Keratinocyte (primary cell): ENCODE measurements around the gene RENBP. TPM values are rescaled to one million over a fixed set of nuclear protein-coding genes. Genes with fewer than 3 reads are reported as not detected.
"Not testable (repeated sequence)": the region's sequence is repeated elsewhere in the genome, so short reads cannot be mapped to it uniquely, and the experiment has no call there.

Source experiments
- DNase-seq: peaks from one replicate; pipeline ENCODE4 v3.0.0-alpha.2; 2011; ENCODE audit warnings: low read depth, missing footprints, low spot score
- FAIRE-seq: peaks from 2 replicates; lab custom pipeline; 2011; peaks lifted over from hg19 to GRCh38; lab: Jason Lieb, UNC
- H2AFZ ChIP-seq: 2 replicates; pipeline ENCODE4 v1.6.0; 2012; ENCODE audit warnings: low read length, control low read depth, inconsistent platforms; ENCODE audit not compliant: control insufficient read depth
- H3K27ac ChIP-seq: 2 replicates; pipeline ENCODE4 v1.5.1; 2011; ENCODE audit warnings: low read length; ENCODE audit not compliant: control insufficient read depth, insufficient read depth
- H3K27me3 ChIP-seq: 3 replicates; pipeline ENCODE4 v1.6.0; 2011; ENCODE audit warnings: low read length; ENCODE audit not compliant: control insufficient read depth, insufficient read depth; ENCODE audit errors: extremely low read depth
- H3K36me3 ChIP-seq, 2 experiments: 2 replicates in 1 of 2; 3 replicates in 1 of 2; pipeline ENCODE4 v1.5.1; 2011; ENCODE audit warnings: low read length in 2 of 2, mild to moderate bottlenecking in 1 of 2; ENCODE audit not compliant: control insufficient read depth in 2 of 2, insufficient read depth in 2 of 2; ENCODE audit errors: extremely low read depth in 1 of 2
- H3K4me1 ChIP-seq: 3 replicates; pipeline ENCODE4 v1.5.1; 2011; ENCODE audit warnings: low read length; ENCODE audit not compliant: control insufficient read depth, insufficient read depth; ENCODE audit errors: extremely low read depth
- H3K4me2 ChIP-seq: 3 replicates; pipeline ENCODE4 v1.6.0; 2011; ENCODE audit warnings: low read depth, low read length; ENCODE audit not compliant: control insufficient read depth, insufficient read depth; ENCODE audit errors: extremely low read depth
- H3K4me3 ChIP-seq, 3 experiments: fragments of 200-600 bp in 1 of 3; sonication (generic) in 1 of 3; 2 replicates in 2 of 3; 3 replicates in 1 of 3; pipeline ENCODE4 v1.5.1; 2011 to 2016; ENCODE audit warnings: low read length in 3 of 3, mild to moderate bottlenecking in 3 of 3, control low read depth in 2 of 3, inconsistent platforms in 1 of 3, low read depth in 1 of 3, mixed read lengths in 1 of 3, mixed run types in 1 of 3, moderate library complexity in 1 of 3; ENCODE audit not compliant: control insufficient read depth in 2 of 3, insufficient read depth in 2 of 3; ENCODE audit errors: extremely low read depth in 1 of 3
- H3K79me2 ChIP-seq: 2 replicates; pipeline ENCODE4 v1.6.0; 2012; ENCODE audit warnings: low read length; ENCODE audit not compliant: control insufficient read depth, insufficient read depth
- H3K9ac ChIP-seq: 3 replicates; pipeline ENCODE4 v1.6.0; 2011; ENCODE audit warnings: low read length; ENCODE audit not compliant: control insufficient read depth, insufficient read depth; ENCODE audit errors: extremely low read depth
- H3K9me1 ChIP-seq: 3 replicates; pipeline ENCODE4 v1.6.0; 2011; ENCODE audit warnings: low read length; ENCODE audit not compliant: control insufficient read depth, insufficient read depth; ENCODE audit errors: extremely low read depth
- H3K9me3 ChIP-seq: 2 replicates; pipeline ENCODE4 v1.5.1; 2012; ENCODE audit warnings: low read depth, low read length; ENCODE audit not compliant: control insufficient read depth
- H4K20me1 ChIP-seq: 3 replicates; pipeline ENCODE4 v1.6.0; 2011; ENCODE audit warnings: low read length; ENCODE audit not compliant: control insufficient read depth, insufficient read depth; ENCODE audit errors: extremely low read depth
- CTCF ChIP-seq, 3 experiments: IDR thresholded peaks in 1 of 3; conservative IDR thresholded peaks in 1 of 3; optimal IDR thresholded peaks in 1 of 3; 2 replicates in 2 of 3; 3 replicates in 1 of 3; pipeline versions ENCODE3 to v1.5.1; 2011; ENCODE audit warnings: low read length in 3 of 3, mild to moderate bottlenecking in 3 of 3, moderate library complexity in 2 of 3, control low read depth in 1 of 3, inconsistent platforms in 1 of 3; ENCODE audit not compliant: insufficient read depth in 2 of 3; ENCODE audit errors: extremely low read depth in 1 of 3
- EZH2 ChIP-seq: IDR thresholded peaks from one replicate; pipeline ENCODE4 v1.6.1; 2012; ENCODE audit warnings: inconsistent platforms, mild to moderate bottlenecking, low read length, moderate library complexity
- dilution Hi-C: fragments of 300-500 bp; cut with MboI; formaldehyde crosslinking; loops from one replicate; pipeline ENCODE4 v1.7.0; 2020; ENCODE audit warnings: low sequenced_read_pairs; ENCODE audit not compliant: extremely low pct_ligation_motif_present
- polyA plus RNA-seq, 5 experiments: library from polyadenylated mRNA; depleted of rRNA in 3 of 5; stranded (reverse) in 3 of 5; stranded (forward) in 1 of 5; unstranded in 1 of 5; fragments of >200 nt; gene quantifications; 1 replicate in 1 of 5; 2 replicates in 3 of 5; 3 replicates in 1 of 5; pipeline versions ENCODE4 v1.2.1 to v1.2.3, GENCODE V29; 2011 to 2012; ENCODE audit warnings: missing spikeins in 2 of 5, low read depth in 1 of 5, low replicate concordance in 1 of 5

Gene RENBP
- polyA plus RNA-seq, 1 donor (not counting 4 experiments of a cell fraction or from before 2014, with no cell fraction given), result 0.16 TPM

GRCh38 chrX:153981771-153982533, 37.5 kb upstream of the RENBP start:
- Histone ChIP-seq H3K36me3 (no peaks in the 10 kb centered on the region), H3K9me3 (no peaks in the 10 kb centered on the region), H4K20me1 (no peaks in the 10 kb centered on the region), H3K4me1 (peaks cover 4% of the 10 kb centered on the region), H3K4me2 (no peak overlapping the region), H3K27ac (no peak overlapping the region), H3K4me3 (no peak overlapping the region), H3K9me1 (no peaks in the 10 kb centered on the region), H3K79me2 (no peaks in the 10 kb centered on the region), H2AFZ (no peak overlapping the region), H3K27me3 (peaks cover 3% of the 10 kb centered on the region), H3K9ac (no peak overlapping the region)
- TF ChIP-seq EZH2, result no peak
- TF ChIP-seq CTCF (optimal IDR thresholded peaks at IDR 0.05 in 1 of 3, IDR thresholded peaks at IDR 0.05 in 1 of 3, conservative IDR thresholded peaks at IDR 0.05 in 1 of 3; ENCODE audit: extremely low read depth in 1 of 3, insufficient read depth in 2 of 3, low read length in 3 of 3), result no peak
- no peak for DNase-seq
- no peak for FAIRE-seq
- dilution Hi-C loops, result no loop called here

- Histone ChIP-seq H3K36me3 (no peaks in the 10 kb centered on the region), H3K4me1 (peaks cover 4% of the 10 kb centered on the region), H3K9me3 (no peaks in the 10 kb centered on the region), H2AFZ (no peak overlapping the region), H3K4me2 (no peak overlapping the region), H3K9ac (no peak overlapping the region), H3K4me3 (no peak overlapping the region), H4K20me1 (no peaks in the 10 kb centered on the region), H3K27ac (no peak overlapping the region), H3K79me2 (no peaks in the 10 kb centered on the region), H3K9me1 (no peaks in the 10 kb centered on the region), H3K27me3 (peaks cover 3% of the 10 kb centered on the region)
- dilution Hi-C loops, result no loop called here
- TF ChIP-seq CTCF (optimal IDR thresholded peaks at IDR 0.05 in 1 of 3, IDR thresholded peaks at IDR 0.05 in 1 of 3, conservative IDR thresholded peaks at IDR 0.05 in 1 of 3; ENCODE audit: extremely low read depth in 1 of 3, insufficient read depth in 2 of 3, low read length in 3 of 3) (no peak), EZH2 (no peak)
- DNase-seq (no peak), FAIRE-seq (no peak)
Measured at GRCh38 chrX:153981231-153981630, 36.8 kb upstream of the RENBP start.

GRCh38 chrX:153980394-153980793, 36.0 kb upstream of the RENBP start:
- DNase-seq, H3K79me2 ChIP-seq, FAIRE-seq, H3K9ac ChIP-seq, H3K4me2 ChIP-seq, H3K4me1 ChIP-seq, H3K4me3 ChIP-seq, H3K9me3 ChIP-seq, H3K9me1 ChIP-seq, H2AFZ ChIP-seq, H4K20me1 ChIP-seq, H3K27ac ChIP-seq, H3K27me3 ChIP-seq, dilution Hi-C loops, H3K36me3 ChIP-seq: not testable (repeated sequence)
